NK-92 treated with Interleukin-12 subunit alpha and Interleukin-12 subunit beta, amount 100 ng/mL, for 24 hours (cell line): Measurements from ENCODE around the gene EVL.
"Not testable (repeated sequence)": the region's sequence is repeated elsewhere in the genome, so short reads cannot be mapped to it uniquely, and the experiment has no call there.

ENCODE experiments used
- DNase-seq: peaks from one replicate; lab custom pipeline; 2025; lab: John Stamatoyannopoulos, UW

Gene EVL

DNA sequence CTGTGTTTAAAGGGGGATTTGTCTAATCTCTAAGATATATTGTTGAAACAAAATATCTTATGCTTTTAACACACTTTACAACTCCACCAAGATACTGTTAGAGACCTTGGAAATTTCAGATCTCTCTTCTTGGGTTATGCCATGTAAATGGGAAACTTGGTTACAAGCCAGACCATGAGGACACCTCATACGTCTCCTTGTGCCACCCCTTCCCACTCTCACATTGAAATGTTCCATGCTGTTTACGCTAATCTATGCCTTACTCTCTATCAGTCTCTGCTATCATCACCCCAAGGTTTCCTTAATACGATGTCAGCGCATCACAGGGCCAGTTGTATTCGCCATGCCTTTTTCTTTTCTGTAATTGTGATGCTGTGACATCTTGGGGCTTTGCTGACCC lies 107.6 kb downstream of the EVL start:
- no peak for DNase-seq

- DNase-seq = no peak
Measured at GRCh38 chr14:100173353-100173752, 108.1 kb downstream of the EVL start.

DNA sequence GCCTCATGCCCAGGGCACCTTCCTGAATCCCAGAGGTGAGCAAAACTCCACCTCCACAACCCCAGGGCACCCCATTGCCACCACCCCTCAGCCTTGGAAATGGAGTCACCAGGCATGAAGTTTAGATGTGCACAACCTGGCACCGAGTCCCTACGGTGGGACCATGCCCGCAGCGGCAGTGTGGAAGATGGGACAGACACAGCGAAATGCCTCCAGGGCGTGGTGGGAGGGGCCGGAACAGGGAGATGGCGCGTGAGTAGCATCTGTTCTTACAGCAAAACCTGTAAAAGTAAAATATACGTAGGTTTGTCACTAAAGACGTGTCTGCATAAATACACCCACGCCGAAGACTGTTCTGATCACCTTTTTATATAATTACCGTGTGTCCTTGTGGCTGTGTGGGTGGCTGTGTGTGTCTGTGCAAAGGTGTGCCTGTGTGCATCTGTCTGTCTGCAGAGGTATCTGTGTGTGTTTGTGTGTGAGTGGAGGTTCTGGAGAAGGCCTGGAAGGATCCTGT lies 111.6 kb downstream of the EVL start:
- DNase-seq = no peak

DNA sequence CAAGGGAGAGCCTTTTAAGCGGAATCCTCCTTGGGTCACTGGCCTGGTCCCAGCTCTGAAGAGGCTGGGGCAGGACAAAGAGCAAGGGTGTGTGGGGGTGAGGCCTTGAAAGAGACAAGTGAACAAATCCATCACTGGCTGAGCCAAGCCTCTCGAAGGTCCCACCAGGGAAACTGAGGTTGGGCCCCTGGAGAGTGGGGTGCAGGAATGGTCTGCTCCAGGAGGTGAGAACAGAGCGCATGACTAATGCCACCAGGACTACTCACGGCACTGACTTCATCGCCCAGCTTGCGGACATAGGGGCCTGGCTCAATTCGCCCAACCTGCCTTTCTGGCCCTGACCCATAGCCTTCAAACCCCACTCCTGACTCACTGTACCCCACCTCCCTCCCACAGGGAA lies 113.5 kb downstream of the EVL start:
- DNase-seq = no peak

GRCh38 chr14:100180671-100181070 lies 115.4 kb downstream of the EVL start:
- not testable (repeated sequence) for DNase-seq

- DNase-seq = not testable (repeated sequence)
Measured at GRCh38 chr14:100181876-100182551, 116.8 kb downstream of the EVL start.

DNA sequence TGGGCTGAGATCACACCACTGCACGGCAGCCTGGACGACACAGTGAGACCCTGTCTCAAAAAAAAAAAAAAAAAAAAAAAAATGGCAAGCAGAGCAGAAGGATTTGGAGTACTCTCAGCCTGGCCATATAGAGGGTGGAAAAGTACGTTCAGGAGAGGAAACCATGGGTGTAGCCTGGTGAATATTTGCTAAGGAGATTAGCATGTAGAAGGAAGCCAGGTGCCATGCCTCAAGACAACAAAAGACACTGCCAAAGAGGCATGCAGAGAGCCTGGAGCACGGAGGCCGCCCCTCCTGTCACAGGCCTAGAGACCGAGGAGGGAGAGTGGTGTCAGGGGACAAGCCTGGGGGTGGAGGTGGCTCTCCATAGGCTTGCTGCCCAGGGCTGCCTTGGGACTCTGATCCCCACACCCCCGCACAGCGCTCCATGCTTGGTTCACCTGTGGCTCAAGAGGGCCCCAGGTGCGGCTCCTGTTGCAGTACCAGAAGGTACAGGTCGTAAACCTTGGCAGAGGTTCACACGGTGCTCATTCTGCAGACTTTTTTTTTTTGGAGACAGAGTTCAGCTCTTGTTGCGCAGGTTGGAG lies 122.1 kb downstream of the EVL start:
- DNase-seq = no peak

DNA sequence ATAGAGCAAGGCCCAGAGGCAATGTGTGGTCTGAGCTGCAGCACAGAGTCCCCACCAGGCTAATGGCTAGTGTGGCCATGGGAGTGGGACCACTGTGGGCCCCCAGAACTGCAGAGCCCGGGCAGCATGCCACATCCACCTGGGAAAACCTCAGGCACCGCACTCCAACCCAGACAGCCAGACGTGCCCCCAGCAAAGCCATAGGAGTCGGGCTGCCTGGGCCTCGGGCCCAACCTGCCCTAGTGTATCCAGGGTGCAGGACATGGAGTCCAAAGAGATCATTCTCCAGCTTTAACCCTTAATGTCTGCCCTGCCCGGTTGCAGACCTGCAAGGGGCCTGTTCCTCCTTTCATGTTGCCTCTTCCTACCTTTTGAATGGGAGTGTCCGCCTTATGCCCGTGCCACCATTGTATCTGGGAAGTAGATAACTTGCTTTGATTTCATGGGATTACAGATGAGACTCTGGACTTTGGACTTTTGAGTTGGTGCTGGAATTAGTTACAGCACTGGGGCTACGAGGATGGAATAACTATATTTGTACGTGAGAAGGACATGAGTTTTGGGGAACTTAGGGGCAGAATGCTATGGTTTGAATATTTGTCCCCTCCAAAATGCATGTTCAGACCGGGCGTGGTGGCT lies 123.3 kb downstream of the EVL start:
- DNase-seq = no peak

DNA sequence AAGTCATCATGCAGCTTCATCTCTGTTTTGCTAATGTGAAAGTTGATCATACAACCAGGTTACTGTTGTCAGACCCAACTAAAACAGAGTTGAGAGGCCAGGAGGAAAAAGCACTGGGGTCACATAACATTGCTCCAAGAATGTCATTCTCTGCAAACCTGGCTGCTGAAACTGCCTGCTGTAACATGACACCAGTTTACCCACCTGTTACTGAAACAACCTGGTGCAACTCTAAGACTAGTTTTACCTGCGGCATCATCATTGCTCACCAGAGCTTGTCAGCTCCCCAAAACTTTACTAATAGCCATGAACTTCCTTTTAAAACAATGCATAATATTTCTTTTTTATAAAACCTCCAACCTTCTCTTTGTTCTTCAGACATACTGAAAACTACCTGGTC lies 124.9 kb downstream of the EVL start:
- DNase-seq = no peak

DNA sequence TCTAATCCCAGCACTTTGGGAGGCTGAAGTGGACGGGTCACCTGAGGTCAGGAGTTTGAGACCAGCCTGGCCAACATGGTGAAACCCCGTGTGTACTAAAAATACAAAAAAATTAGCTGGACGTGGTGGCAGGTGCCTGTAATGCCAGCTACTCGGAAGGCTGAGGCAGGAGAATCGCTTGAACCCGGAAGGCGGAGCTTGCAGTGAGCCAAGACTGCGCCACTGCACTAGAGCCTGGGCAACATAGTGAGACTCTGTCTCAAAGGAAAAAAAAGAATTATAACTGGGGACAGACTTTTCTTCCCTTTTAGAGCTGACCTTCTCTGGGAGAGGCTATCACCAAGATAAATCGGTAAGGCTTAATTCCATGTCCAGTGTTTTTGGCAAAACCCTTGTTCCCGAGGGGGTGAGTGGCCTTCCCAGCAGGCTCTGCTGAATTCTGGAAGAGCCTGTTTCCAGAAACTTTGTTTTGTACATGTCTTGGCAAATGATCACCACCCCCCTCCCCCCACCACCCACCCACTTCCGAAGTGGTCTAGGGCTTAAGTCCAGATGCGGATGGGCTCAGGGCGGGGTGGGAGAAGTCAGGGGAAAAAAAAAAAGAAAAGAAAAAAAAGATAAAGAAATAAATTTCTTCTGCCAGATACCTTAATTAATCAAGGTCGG lies 126.5 kb downstream of the EVL start:
- no peak for DNase-seq

DNA sequence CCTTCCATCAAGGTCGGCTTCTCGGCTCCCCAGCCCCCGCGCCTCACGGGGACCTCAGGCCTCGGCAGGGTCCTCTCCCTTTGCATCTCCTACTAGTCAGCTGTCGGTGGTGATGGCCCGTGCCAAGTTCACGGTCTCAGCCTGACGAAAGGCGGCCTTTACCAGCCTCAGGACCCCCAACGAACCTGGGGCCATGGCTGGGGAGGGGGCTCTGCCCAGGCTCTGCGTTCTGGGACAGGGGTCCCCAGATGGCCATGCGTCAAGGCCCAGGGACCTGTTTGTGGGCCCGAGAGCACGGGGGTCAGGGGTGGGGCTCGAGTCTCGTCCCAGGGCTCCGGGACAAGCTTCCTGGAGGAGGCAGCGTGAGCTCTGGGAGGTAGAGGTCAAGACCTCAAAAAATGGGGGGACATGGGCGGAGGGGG lies 127.0 kb downstream of the EVL start:
- no peak for DNase-seq

DNA sequence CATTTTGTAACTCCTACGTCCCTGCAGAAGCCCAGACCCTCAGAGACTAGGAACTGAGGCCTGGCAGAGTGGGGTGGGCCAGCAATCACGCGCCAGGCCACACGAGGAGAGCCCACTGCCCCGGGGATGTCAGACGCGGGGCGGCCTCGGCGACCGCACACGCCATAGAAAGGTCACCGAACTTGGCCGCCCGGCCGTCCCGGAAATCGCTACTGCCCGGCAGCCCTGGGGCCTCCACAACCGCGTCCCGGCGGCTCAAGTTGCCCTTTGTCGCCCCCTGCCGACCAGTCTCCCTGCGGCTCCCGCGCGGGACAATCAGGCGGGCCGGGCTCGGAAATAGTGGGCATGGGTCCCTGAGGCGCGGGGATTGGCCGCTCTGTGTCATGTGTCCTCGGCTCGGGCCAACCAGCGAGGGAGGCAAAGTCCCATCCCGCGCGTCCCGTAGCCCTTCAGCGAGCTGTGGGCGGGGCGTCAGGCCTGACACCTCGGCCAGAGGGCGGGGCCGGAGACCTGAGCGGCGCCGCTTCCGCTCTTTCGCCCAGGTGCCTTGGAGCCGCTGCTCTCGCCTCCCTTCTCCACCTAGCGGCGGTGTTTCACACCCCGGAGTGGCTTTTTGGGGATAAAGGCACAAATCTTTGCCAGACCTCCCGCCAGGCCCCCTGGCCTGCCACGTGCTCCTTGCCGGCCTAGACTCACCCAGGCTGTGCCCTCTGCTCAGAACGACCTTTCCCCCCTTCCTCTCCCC lies 127.6 kb downstream of the EVL start:
- peak; percentile 99 for DNase-seq
